HEK293 (cell line): Measurements from ENCODE around the gene CORO1C.

ENCODE experiments used
- CTCF ChIP-seq: fragments of 450-650 bp; formaldehyde crosslinking; IDR thresholded peaks from 2 replicates; pipeline ENCODE4 v1.5.1; 2016; ENCODE audit warnings: missing biosample characterization, missing genetic modification characterization
- HOXC10 ChIP-seq: sonication (generic); formaldehyde crosslinking; IDR thresholded peaks from 2 replicates; pipeline ENCODE4 v1.8.1; 2023; ENCODE audit warnings: mild to moderate bottlenecking, missing genetic modification reagents
- TSHZ1 ChIP-seq: fragments of 450-650 bp; formaldehyde crosslinking; IDR thresholded peaks from 2 replicates; pipeline ENCODE4 v1.5.1; 2016; ENCODE audit warnings: missing biosample characterization, missing genetic modification characterization, borderline replicate concordance
- WT1 ChIP-seq: fragments of 450-650 bp; formaldehyde crosslinking; IDR thresholded peaks from 2 replicates; pipeline ENCODE4 v1.5.1; 2016; ENCODE audit warnings: missing biosample characterization, missing genetic modification characterization
- ZBTB20 ChIP-seq: fragments of 450-650 bp; formaldehyde crosslinking; IDR thresholded peaks from 2 replicates; pipeline ENCODE4 v1.5.1; 2016; ENCODE audit warnings: missing biosample characterization, missing genetic modification characterization
- ZBTB26 ChIP-seq: fragments of 450-650 bp; formaldehyde crosslinking; optimal IDR thresholded peaks from 2 replicates; pipeline ENCODE3; 2016; ENCODE audit warnings: missing biosample characterization, mild to moderate bottlenecking, missing genetic modification characterization
- ZBTB44 ChIP-seq: fragments of 450-650 bp; IDR thresholded peaks from 2 replicates; pipeline ENCODE4 v1.5.1; 2018; ENCODE audit warnings: missing biosample characterization, mild to moderate bottlenecking, missing genetic modification characterization
- ZNF138 ChIP-seq: fragments of 450-650 bp; formaldehyde crosslinking; IDR thresholded peaks from 2 replicates; pipeline ENCODE4 v1.5.1; 2016; ENCODE audit warnings: missing biosample characterization, missing genetic modification characterization, borderline replicate concordance
- ZNF146 ChIP-seq: fragments of 450-650 bp; formaldehyde crosslinking; IDR thresholded peaks from 2 replicates; pipeline ENCODE4 v1.5.1; 2016; ENCODE audit warnings: missing biosample characterization, missing genetic modification characterization
- ZNF302 ChIP-seq: fragments of 450-650 bp; formaldehyde crosslinking; IDR thresholded peaks from 2 replicates; pipeline ENCODE4 v1.5.1; 2016; ENCODE audit warnings: missing biosample characterization, missing genetic modification characterization, low read depth
- ZNF311 ChIP-seq: fragments of 450-650 bp; formaldehyde crosslinking; IDR thresholded peaks from 2 replicates; pipeline ENCODE4 v1.5.1; 2017; ENCODE audit warnings: missing biosample characterization, missing genetic modification characterization, borderline replicate concordance
- ZNF341 ChIP-seq: fragments of 450-650 bp; formaldehyde crosslinking; IDR thresholded peaks from 2 replicates; pipeline ENCODE4; 2016; ENCODE audit warnings: low read depth, missing biosample characterization, missing genetic modification characterization
- ZNF350 ChIP-seq: fragments of 450-650 bp; formaldehyde crosslinking; IDR thresholded peaks from 2 replicates; pipeline ENCODE4 v1.5.0; 2017; ENCODE audit warnings: missing biosample characterization, mild to moderate bottlenecking, missing genetic modification characterization
- ZNF747 ChIP-seq: fragments of 450-650 bp; formaldehyde crosslinking; IDR thresholded peaks from 2 replicates; pipeline ENCODE4 v1.5.1; 2016; ENCODE audit warnings: missing biosample characterization, missing genetic modification characterization

GRCh38 chr12:108633534-108634248 lies 97.6 kb downstream of the CORO1C start, which contains the start of gene SELPLG:
- TF ChIP-seq ZNF138 (tag by site-specific recombination) (no peak), ZBTB26 (no peak), ZNF350 (tag by site-specific recombination) (no peak), ZNF302 (tag by site-specific recombination) (no peak), ZNF747 (tag by site-specific recombination) (no peak), ZNF146 (no peak), TSHZ1 (tag by site-specific recombination) (no peak), CTCF (tag by site-specific recombination) (no peak), ZBTB44 (no peak), ZNF341 (tag by site-specific recombination) (no peak), WT1 (tag by site-specific recombination) (no peak), HOXC10 (CRISPR knock-in tag) (no peak), ZBTB20 (tag by site-specific recombination) (no peak), ZNF311 (no peak)
